GM23338 (cell line): ENCODE measurements around the gene LRFN4. TPM values are rescaled to one million over a fixed set of nuclear protein-coding genes. Genes with fewer than 3 reads are reported as not detected.

Source experiments
- ATAC-seq: fragments of 200-7000 bp; cut with Tn5 transposase; 3 replicates; pipeline ENCODE4 v1.9.1; 2020
- DNase-seq: peaks from one replicate; pipeline ENCODE4 v3.0.0-alpha.2; 2015; ENCODE audit warnings: low spot score
- H2AFZ ChIP-seq: fragments of 200-600 bp; sonication (generic); 2 replicates; pipeline ENCODE4 v1.8.0; 2016; ENCODE audit warnings: antibody characterized with exemption, mild to moderate bottlenecking, moderate library complexity
- H3F3A ChIP-seq: fragments of 200-600 bp; sonication (generic); replicated peaks from 2 replicates; pipeline ENCODE4 v1.8.0; 2017; ENCODE audit warnings: antibody characterized with exemption, mixed run types, low read depth
- H3K27ac ChIP-seq: fragments of 200-600 bp; sonication (generic); 2 replicates; pipeline ENCODE4 v1.6.1; 2016; ENCODE audit warnings: low read depth
- H3K27me3 ChIP-seq: fragments of 200-600 bp; sonication (generic); 2 replicates; pipeline ENCODE4 v1.8.0; 2016; ENCODE audit warnings: mild to moderate bottlenecking, mixed run types, moderate library complexity; ENCODE audit not compliant: insufficient read depth
- H3K36me3 ChIP-seq: fragments of 200-600 bp; sonication (generic); 2 replicates; pipeline ENCODE4 v1.8.0; 2016; ENCODE audit warnings: mild to moderate bottlenecking; ENCODE audit not compliant: insufficient read depth
- H3K4me1 ChIP-seq: fragments of 200-600 bp; sonication (generic); 2 replicates; pipeline ENCODE4 v1.8.0; 2016; ENCODE audit warnings: mild to moderate bottlenecking, moderate library complexity; ENCODE audit not compliant: insufficient read depth
- H3K4me2 ChIP-seq: fragments of 200-600 bp; sonication (generic); 2 replicates; pipeline ENCODE4 v1.7.1; 2017; ENCODE audit warnings: mixed run types
- H3K4me3 ChIP-seq: fragments of 200-600 bp; sonication (generic); 2 replicates; pipeline ENCODE4 v1.6.1; 2016; ENCODE audit warnings: mixed run types
- H3K79me2 ChIP-seq: fragments of 200-600 bp; sonication (generic); replicated peaks from 2 replicates; pipeline ENCODE4 v1.8.0; 2017; ENCODE audit warnings: mild to moderate bottlenecking; ENCODE audit not compliant: insufficient read depth
- H3K9me2 ChIP-seq: fragments of 200-600 bp; sonication (generic); 2 replicates; pipeline ENCODE4 v1.8.0; 2017; ENCODE audit not compliant: insufficient read depth
- H4K20me1 ChIP-seq: fragments of 200-600 bp; sonication (generic); replicated peaks from 2 replicates; pipeline ENCODE4 v1.8.0; 2017; ENCODE audit warnings: mild to moderate bottlenecking; ENCODE audit not compliant: insufficient read depth
- H3K27ac Mint-ChIP-seq: 2 replicates; pipeline ENCODE4 v1.8.0; 2020; ENCODE audit warnings: inconsistent platforms, mild to moderate bottlenecking, moderate library complexity, mixed read lengths
- H3K27me3 Mint-ChIP-seq: 3 replicates; pipeline ENCODE4 v1.8.0; 2022; ENCODE audit warnings: low read depth, mild to moderate bottlenecking, moderate library complexity, mixed read lengths, inconsistent platforms; ENCODE audit not compliant: insufficient read depth, poor library complexity
- H3K36me3 Mint-ChIP-seq: 3 replicates; pipeline ENCODE4 v1.8.0; 2021; ENCODE audit warnings: low read depth, mild to moderate bottlenecking, inconsistent platforms, moderate library complexity, mixed read lengths
- H3K4me1 Mint-ChIP-seq: 3 replicates; pipeline ENCODE4 v1.8.0; 2020; ENCODE audit warnings: mild to moderate bottlenecking, inconsistent platforms, mixed read lengths
- H3K4me3 Mint-ChIP-seq: 3 replicates; pipeline ENCODE4 v1.8.0; 2021; ENCODE audit warnings: moderate library complexity, mild to moderate bottlenecking, inconsistent platforms, mixed read lengths
- H3K9me3 Mint-ChIP-seq: 3 replicates; pipeline ENCODE4 v1.8.0; 2020; ENCODE audit warnings: moderate library complexity, mild to moderate bottlenecking, inconsistent platforms, mixed read lengths
- CREB1 ChIP-seq: fragments of 250-450 bp; sonication (Bioruptor Pico); IDR thresholded peaks from 2 replicates; pipeline ENCODE4 v1.5.0; 2020; ENCODE audit warnings: low read depth, mild to moderate bottlenecking, moderate library complexity
- EZH2 ChIP-seq: fragments of 200-600 bp; sonication (generic); IDR thresholded peaks from one replicate; pipeline ENCODE4 v1.8.0; 2017; ENCODE audit warnings: antibody characterized with exemption, mild to moderate bottlenecking, low read depth; ENCODE audit not compliant: unreplicated experiment
- JUNB ChIP-seq: IDR thresholded peaks from one replicate; pipeline ENCODE4 v1.6.1; 2016; ENCODE audit warnings: antibody characterized with exemption; ENCODE audit not compliant: unreplicated experiment
- ZNF114 ChIP-seq: fragments of 250-450 bp; sonication (Bioruptor Pico); IDR thresholded peaks from 2 replicates; pipeline ENCODE4 v1.5.0; 2020; ENCODE audit warnings: mild to moderate bottlenecking, moderate library complexity
- polyA plus RNA-seq: library from polyadenylated mRNA; unstranded; fragments of >200 nt; fragmentation: Nextera tagmentation; extraction: Ambion mirVana; gene quantifications from 2 replicates; pipeline ENCODE4 v1.2.1, GENCODE V29; 2016
- total RNA-seq: library from RNA; depleted of rRNA; stranded (reverse); fragments of >200 nt; shearing (Covaris generic); gene quantifications from 2 replicates; pipeline ENCODE4 v1.2.3, GENCODE V29; 2014
- TF ChIP-seq, protein P1 (sequence below), 2 experiments: fragments of 200-600 bp in 1 of 2; sonication (generic) in 1 of 2; conservative IDR thresholded peaks; 2 replicates each; pipeline versions ENCODE4 v1.5.1 to v1.6.1; 2016 to 2017; ENCODE audit warnings: antibody characterized with exemption in 2 of 2, low read depth in 2 of 2, mild to moderate bottlenecking in 2 of 2, moderate library complexity in 1 of 2

LRFN4 gene
- total and polyA plus RNA-seq, 2 experiments from 2014 or later = 9.8 to 63.5 TPM

DNA sequence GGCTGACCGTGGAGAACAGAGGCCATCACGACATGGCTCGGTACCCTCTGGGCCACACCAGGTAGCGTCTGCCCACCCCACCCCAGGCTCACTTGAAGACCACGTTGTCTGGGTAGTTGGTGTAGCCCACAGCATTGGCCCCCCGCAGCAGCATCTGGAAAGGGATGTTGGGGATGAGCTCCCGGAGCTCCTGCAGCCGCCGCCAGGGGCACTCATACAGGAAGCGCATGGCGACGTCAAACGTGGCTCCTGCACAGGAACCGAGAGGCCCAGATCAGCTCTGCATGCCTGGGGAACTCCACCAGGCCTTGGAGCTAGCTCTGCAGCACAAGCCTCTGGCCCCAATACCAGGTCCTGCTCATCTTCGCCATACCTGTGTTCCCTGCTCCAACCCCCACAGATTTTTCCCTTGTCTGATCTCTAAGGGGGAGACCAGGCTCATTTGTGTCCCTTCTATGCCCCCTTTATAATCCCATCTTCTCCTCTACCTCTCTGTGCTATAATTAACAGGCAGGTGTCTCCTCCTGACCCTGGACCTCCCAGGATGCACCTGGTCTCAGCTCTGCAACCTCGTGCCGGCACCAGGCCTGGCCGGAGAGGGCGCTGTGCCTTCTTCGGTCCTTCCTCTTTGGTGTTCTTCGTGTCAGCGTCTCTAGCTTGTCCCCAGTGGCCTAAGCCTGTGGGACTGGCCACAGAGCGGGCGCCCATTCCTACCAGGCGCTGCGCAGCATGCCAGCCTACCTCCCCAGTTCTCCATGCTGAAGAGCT lies 5.0 kb upstream of the LRFN4 start:
- Histone ChIP-seq H3K4me1 (peaks cover 11% of the 10 kb centered on the region), H3K4me2 (no peak overlapping the region), H3K27me3 (no peaks in the 10 kb centered on the region), H2AFZ (no peak overlapping the region), H3K9me2 (no peaks in the 10 kb centered on the region), H3K4me3 (no peak overlapping the region), H3K27ac (no peak overlapping the region), H4K20me1 (no peaks in the 10 kb centered on the region), H3K36me3 (no peaks in the 10 kb centered on the region), H3F3A (peaks cover 11% of the 10 kb centered on the region; the same call in 1 of the 2 replicates), H3K79me2 (no peaks in the 10 kb centered on the region)
- Mint-ChIP-seq H3K9me3 (no peaks in the 10 kb centered on the region), H3K27me3 (peaks cover 23% of the 10 kb centered on the region), H3K4me1 (peaks cover 18% of the 10 kb centered on the region), H3K36me3 (no peaks in the 10 kb centered on the region; the same call in 2 of the 3 replicates), H3K27ac (no peak overlapping the region; the same call in 1 of the 2 replicates), H3K4me3 (no peak overlapping the region; the same call in 2 of the 3 replicates)
- TF ChIP-seq, protein P1, sequence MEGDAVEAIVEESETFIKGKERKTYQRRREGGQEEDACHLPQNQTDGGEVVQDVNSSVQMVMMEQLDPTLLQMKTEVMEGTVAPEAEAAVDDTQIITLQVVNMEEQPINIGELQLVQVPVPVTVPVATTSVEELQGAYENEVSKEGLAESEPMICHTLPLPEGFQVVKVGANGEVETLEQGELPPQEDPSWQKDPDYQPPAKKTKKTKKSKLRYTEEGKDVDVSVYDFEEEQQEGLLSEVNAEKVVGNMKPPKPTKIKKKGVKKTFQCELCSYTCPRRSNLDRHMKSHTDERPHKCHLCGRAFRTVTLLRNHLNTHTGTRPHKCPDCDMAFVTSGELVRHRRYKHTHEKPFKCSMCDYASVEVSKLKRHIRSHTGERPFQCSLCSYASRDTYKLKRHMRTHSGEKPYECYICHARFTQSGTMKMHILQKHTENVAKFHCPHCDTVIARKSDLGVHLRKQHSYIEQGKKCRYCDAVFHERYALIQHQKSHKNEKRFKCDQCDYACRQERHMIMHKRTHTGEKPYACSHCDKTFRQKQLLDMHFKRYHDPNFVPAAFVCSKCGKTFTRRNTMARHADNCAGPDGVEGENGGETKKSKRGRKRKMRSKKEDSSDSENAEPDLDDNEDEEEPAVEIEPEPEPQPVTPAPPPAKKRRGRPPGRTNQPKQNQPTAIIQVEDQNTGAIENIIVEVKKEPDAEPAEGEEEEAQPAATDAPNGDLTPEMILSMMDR (conservative IDR thresholded peaks at IDR 0.05; ENCODE audit: low read depth in 2 of 2) = peak; percentile 76 to 80
- no peak for TF ChIP-seq JUNB
- TF ChIP-seq CREB1 (CRISPR knock-in tag) = no peak
- TF ChIP-seq ZNF114 (CRISPR knock-in tag) = no peak
- ATAC-seq (peak; percentile 30), DNase-seq (peak; percentile 78)

DNA sequence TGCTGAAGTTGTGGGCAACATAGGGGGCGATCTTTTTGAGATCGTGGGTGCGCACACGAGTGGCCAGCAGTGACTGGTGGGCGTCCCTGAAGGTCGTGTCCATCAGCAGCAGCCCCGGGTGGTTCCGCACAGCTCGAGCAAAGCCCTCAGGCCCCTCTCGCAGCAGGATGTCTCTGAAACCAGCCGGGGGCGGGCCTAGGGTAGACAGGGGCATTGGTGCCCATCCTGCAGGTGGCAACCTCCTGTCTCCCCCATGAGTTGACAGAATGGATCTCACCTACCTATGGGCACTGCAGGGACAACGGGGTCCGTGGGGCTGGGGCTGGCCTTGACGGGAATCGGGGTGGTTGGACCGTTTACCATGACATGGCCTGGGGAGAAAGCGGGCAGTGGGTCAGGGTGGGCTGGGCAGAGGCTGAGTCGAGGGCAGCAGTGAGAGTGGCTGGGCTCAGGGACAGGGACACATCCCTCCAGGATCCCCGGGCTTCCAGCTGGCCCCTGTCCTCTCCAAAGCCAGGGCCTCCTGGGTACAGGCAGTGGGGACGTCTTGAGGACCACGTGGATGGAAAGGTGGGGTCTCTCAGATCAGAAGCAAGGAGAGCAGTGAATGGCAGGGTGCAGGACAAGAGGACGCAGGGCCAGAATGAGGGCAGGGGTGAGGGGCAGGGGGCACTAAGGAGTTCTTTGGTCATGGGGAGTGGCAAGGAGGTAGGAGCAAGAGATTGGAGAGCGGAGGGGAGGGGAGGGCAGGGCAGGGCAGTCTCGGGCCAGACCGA lies 4.2 kb upstream of the LRFN4 start:
- no peak overlapping the region for H3K4me3 Mint-ChIP-seq
- Histone ChIP-seq H3K4me3 (no peak overlapping the region), H3K79me2 (no peaks in the 10 kb centered on the region), H3K4me2 (no peak overlapping the region), H2AFZ (no peak overlapping the region), H3F3A (peaks cover 11% of the 10 kb centered on the region; the same call in 1 of the 2 replicates), H3K4me1 (peaks cover 11% of the 10 kb centered on the region), H3K27me3 (no peaks in the 10 kb centered on the region), H3K27ac (no peak overlapping the region), H3K9me2 (no peaks in the 10 kb centered on the region), H3K36me3 (no peaks in the 10 kb centered on the region), H4K20me1 (no peaks in the 10 kb centered on the region)
- no peaks in the 10 kb centered on the region; the same call in 2 of the 3 replicates for H3K36me3 Mint-ChIP-seq
- no peak overlapping the region for H3K27ac Mint-ChIP-seq
- ATAC-seq (no peak), DNase-seq (no peak)
- peaks cover 27% of the 10 kb centered on the region for H3K27me3 Mint-ChIP-seq
- peaks cover 18% of the 10 kb centered on the region for H3K4me1 Mint-ChIP-seq
- H3K9me3 Mint-ChIP-seq = no peaks in the 10 kb centered on the region
- TF ChIP-seq, protein P1 (conservative IDR thresholded peaks at IDR 0.05; ENCODE audit: low read depth in 2 of 2) = peak in 1 of 2 experiments; percentile 33; a peak in 2 of 4 replicates
- TF ChIP-seq EZH2 = no peak
